Astrocyte (in vitro differentiated cells and primary cell): Measurements from ENCODE around the gene MFSD6. TPM values are rescaled to one million over a fixed set of nuclear protein-coding genes. Genes with fewer than 3 reads are reported as not detected.
"Not testable (repeated sequence)": the region's sequence is repeated elsewhere in the genome, so short reads cannot be mapped to it uniquely, and the experiment has no call there.

Experiments used
- DNase-seq: peaks from one replicate; pipeline ENCODE4 v3.0.0-alpha.2; 2010; ENCODE audit warnings: low read depth
- FAIRE-seq: peaks from 2 replicates; lab custom pipeline; 2011; peaks lifted over from hg19 to GRCh38; lab: Jason Lieb, UNC
- H2AFZ ChIP-seq: 2 replicates; pipeline ENCODE4 v1.6.0; 2012; ENCODE audit warnings: low read depth, low read length, inconsistent platforms
- H3K27ac ChIP-seq: 2 replicates; pipeline ENCODE4 v1.5.1; 2011; ENCODE audit warnings: low read depth, low read length, inconsistent platforms
- H3K27me3 ChIP-seq: 2 replicates; pipeline ENCODE4 v1.6.0; 2011; ENCODE audit warnings: low read length, inconsistent platforms; ENCODE audit not compliant: insufficient read depth
- H3K36me3 ChIP-seq: 2 replicates; pipeline ENCODE4 v1.5.1; 2011; ENCODE audit warnings: low read length, inconsistent platforms; ENCODE audit not compliant: insufficient read depth
- H3K4me1 ChIP-seq: 2 replicates; pipeline ENCODE4 v1.5.1; 2011; ENCODE audit warnings: low read length, inconsistent platforms; ENCODE audit not compliant: insufficient read depth
- H3K4me2 ChIP-seq: 2 replicates; pipeline ENCODE4 v1.6.0; 2012; ENCODE audit warnings: low read length, inconsistent platforms
- H3K4me3 ChIP-seq: 2 replicates; pipeline ENCODE4 v1.5.1; 2011; ENCODE audit warnings: low read depth, mild to moderate bottlenecking, low read length, inconsistent platforms; ENCODE audit not compliant: insufficient read depth
- H3K79me2 ChIP-seq: 2 replicates; pipeline ENCODE4 v1.6.0; 2012; ENCODE audit warnings: mild to moderate bottlenecking, low read length, inconsistent platforms; ENCODE audit not compliant: insufficient read depth
- H3K9ac ChIP-seq: 2 replicates; pipeline ENCODE4 v1.6.0; 2012; ENCODE audit warnings: mild to moderate bottlenecking, low read length, inconsistent platforms
- H3K9me3 ChIP-seq: 2 replicates; pipeline ENCODE4 v1.5.1; 2012; ENCODE audit warnings: low read depth, mild to moderate bottlenecking, low read length, inconsistent platforms; ENCODE audit not compliant: insufficient read depth
- H4K20me1 ChIP-seq: 2 replicates; pipeline ENCODE4 v1.6.0; 2012; ENCODE audit warnings: low read length, inconsistent platforms; ENCODE audit not compliant: insufficient read depth
- H3K27ac Mint-ChIP-seq: one replicate; pipeline ENCODE4 v1.8.0; 2021; ENCODE audit warnings: mild to moderate bottlenecking, mixed read lengths; ENCODE audit not compliant: unreplicated experiment
- H3K27me3 Mint-ChIP-seq: one replicate; pipeline ENCODE4 v1.8.0; 2021; ENCODE audit warnings: low read depth, mixed read lengths; ENCODE audit not compliant: unreplicated experiment
- H3K36me3 Mint-ChIP-seq: one replicate; pipeline ENCODE4 v1.8.0; 2021; ENCODE audit warnings: low read depth, mixed read lengths; ENCODE audit not compliant: unreplicated experiment
- H3K4me1 Mint-ChIP-seq: one replicate; pipeline ENCODE4 v1.8.0; 2021; ENCODE audit warnings: low read depth, mixed read lengths; ENCODE audit not compliant: unreplicated experiment
- H3K4me3 Mint-ChIP-seq: one replicate; pipeline ENCODE4 v1.8.0; 2021; ENCODE audit warnings: mild to moderate bottlenecking, moderate library complexity, mixed read lengths; ENCODE audit not compliant: unreplicated experiment
- H3K9me3 Mint-ChIP-seq: one replicate; pipeline ENCODE4 v1.8.0; 2021; ENCODE audit warnings: mild to moderate bottlenecking, mixed read lengths; ENCODE audit not compliant: unreplicated experiment
- CTCF ChIP-seq: IDR thresholded peaks from 2 replicates; pipeline ENCODE4 v1.5.1; 2011; ENCODE audit warnings: low read depth, mild to moderate bottlenecking, inconsistent platforms, low read length, moderate library complexity; ENCODE audit not compliant: insufficient read depth
- EZH2 ChIP-seq: IDR thresholded peaks from 2 replicates; pipeline ENCODE4 v1.6.1; 2012; ENCODE audit warnings: mild to moderate bottlenecking, low read length, inconsistent platforms; ENCODE audit not compliant: insufficient read depth
- total RNA-seq: library from RNA; stranded (reverse); gene quantifications from 2 replicates; pipeline ENCODE4 v1.2.1, GENCODE V29; 2021

MFSD6 gene
- total RNA-seq, 1 donor from 2014 or later, result 2.7 TPM

DNA sequence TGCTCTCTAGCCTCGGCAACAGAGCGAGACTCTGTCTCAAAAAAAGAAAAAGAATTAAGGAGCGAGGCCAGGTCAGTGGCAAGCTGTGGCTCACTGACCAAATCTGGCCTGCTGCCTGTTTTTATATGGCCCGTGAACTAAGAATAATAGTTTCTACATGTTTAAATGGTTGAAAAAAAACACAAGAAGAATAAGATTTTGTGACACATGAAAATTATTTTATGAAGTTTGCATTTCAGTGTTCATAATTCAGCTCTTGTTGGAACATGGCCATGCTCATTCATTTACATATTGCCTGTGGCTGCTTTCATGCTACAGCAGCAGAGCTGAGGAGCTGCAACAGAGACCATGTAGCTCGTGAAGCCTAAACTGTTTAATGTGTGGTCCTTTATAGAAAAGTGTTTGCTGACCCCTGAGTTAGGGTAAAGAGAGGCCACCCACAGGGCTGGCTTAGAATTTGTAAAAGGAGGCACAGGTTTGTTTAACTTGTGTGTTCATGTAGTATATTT lies 59.5 kb downstream of the MFSD6 start:
- peaks cover 4% of the 10 kb centered on the region for H3K4me1 Mint-ChIP-seq
- no peak overlapping the region for H3K27ac ChIP-seq
- no peaks in the 10 kb centered on the region for H3K27me3 ChIP-seq
- no peak overlapping the region for H3K4me2 ChIP-seq
- peaks cover 12% of the 10 kb centered on the region for H3K4me1 ChIP-seq
- H3K36me3 ChIP-seq, result no peaks in the 10 kb centered on the region
- DNase-seq (peak; percentile 27), FAIRE-seq (no peak)
- no peaks in the 10 kb centered on the region for H4K20me1 ChIP-seq
- H3K9me3 Mint-ChIP-seq, result peaks cover 7% of the 10 kb centered on the region
- H3K27ac Mint-ChIP-seq, result no peak overlapping the region
- no peak for TF ChIP-seq EZH2
- TF ChIP-seq CTCF, result no peak
- no peaks in the 10 kb centered on the region for H3K9me3 ChIP-seq
- no peak overlapping the region for H3K4me3 Mint-ChIP-seq
- no peak overlapping the region for H3K9ac ChIP-seq
- no peaks in the 10 kb centered on the region for H3K79me2 ChIP-seq
- H3K4me3 ChIP-seq, result no peak overlapping the region
- H3K27me3 Mint-ChIP-seq, result no peaks in the 10 kb centered on the region
- no peak overlapping the region for H2AFZ ChIP-seq
- H3K36me3 Mint-ChIP-seq, result peaks cover 3% of the 10 kb centered on the region

DNA sequence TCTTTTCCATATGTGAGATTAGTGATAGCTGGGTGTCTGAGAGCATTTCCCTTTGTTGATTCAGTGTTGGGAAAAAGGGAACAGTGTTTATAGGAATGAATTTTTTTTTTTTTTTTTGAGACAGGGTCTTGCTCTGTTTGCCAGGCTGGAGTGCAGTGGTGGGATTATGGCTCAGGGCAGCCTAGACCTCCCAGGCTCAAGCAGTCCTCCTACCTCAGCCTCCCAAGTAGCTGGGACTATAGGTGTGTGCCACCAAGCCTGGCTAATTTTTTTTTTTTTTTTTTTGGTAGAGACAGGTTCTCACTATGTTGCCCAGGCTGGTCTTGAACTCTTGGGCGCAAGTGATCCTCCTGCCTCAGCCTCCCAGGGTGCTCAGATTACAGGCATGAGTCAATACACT lies 60.2 kb downstream of the MFSD6 start:
- not testable (repeated sequence) for H3K4me3 Mint-ChIP-seq, DNase-seq, H3K79me2 ChIP-seq, H2AFZ ChIP-seq, H4K20me1 ChIP-seq, H3K9ac ChIP-seq, H3K36me3 Mint-ChIP-seq, H3K36me3 ChIP-seq, H3K9me3 Mint-ChIP-seq, H3K27me3 ChIP-seq, H3K27me3 Mint-ChIP-seq, H3K4me2 ChIP-seq, FAIRE-seq, H3K9me3 ChIP-seq, H3K4me1 Mint-ChIP-seq, H3K4me3 ChIP-seq
- peak overlapping the region; percentile 36 for H3K27ac Mint-ChIP-seq
- Histone ChIP-seq H3K4me1 (peaks cover 12% of the 10 kb centered on the region), H3K27ac (peak overlapping the region; percentile 33)

GRCh38 chr2:190468814-190469569 lies 60.8 kb downstream of the MFSD6 start:
- no peaks in the 10 kb centered on the region for H3K36me3 ChIP-seq
- H3K79me2 ChIP-seq, result no peaks in the 10 kb centered on the region
- Mint-ChIP-seq H3K9me3 (peaks cover 11% of the 10 kb centered on the region), H3K27me3 (no peaks in the 10 kb centered on the region), H3K4me1 (peaks cover 4% of the 10 kb centered on the region), H3K4me3 (no peak overlapping the region), H3K36me3 (peaks cover 3% of the 10 kb centered on the region), H3K27ac (peak overlapping the region; percentile 36)
- no peaks in the 10 kb centered on the region for H3K27me3 ChIP-seq
- peak overlapping the region; percentile 33 for H3K27ac ChIP-seq
- no peak overlapping the region for H2AFZ ChIP-seq
- FAIRE-seq, result peak; percentile 94
- DNase-seq, result peak; percentile 93
- H3K9me3 ChIP-seq, result no peaks in the 10 kb centered on the region
- H3K4me3 ChIP-seq, result no peak overlapping the region
- H3K4me1 ChIP-seq, result peaks cover 12% of the 10 kb centered on the region
- no peak overlapping the region for H3K9ac ChIP-seq
- TF ChIP-seq EZH2, result no peak
- TF ChIP-seq CTCF, result no peak
- no peaks in the 10 kb centered on the region for H4K20me1 ChIP-seq
- H3K4me2 ChIP-seq, result no peak overlapping the region
